SK-MEL-5 (cell line): ENCODE data around the gene SYNDIG1. TPM values are rescaled to one million over a fixed set of nuclear protein-coding genes. Genes with fewer than 3 reads are reported as not detected.

Experiments used
- DNase-seq: peaks from one replicate; pipeline ENCODE4 v3.0.0-alpha.2; 2016; ENCODE audit warnings: low read depth, low spot score
- in situ Hi-C: cut with HindIII; loops from 2 replicates; pipeline ENCODE4 v1.10.0; 2016; ENCODE audit warnings: low sequenced_read_pairs, high pct_unique_total_duplicates, low pct_unique_long_range_greater_than_20kb
- total RNA-seq: library from RNA; depleted of rRNA; stranded (reverse); fragments of >200 nt; shearing (Covaris generic); gene quantifications from 2 replicates; pipeline ENCODE4 v1.2.3, GENCODE V29; 2014

SYNDIG1 gene
- total RNA-seq, 1 experiment from 2014 or later = not detected

GRCh38 chr20:24443436-24443835, 26.0 kb upstream of the SYNDIG1 start:
- in situ Hi-C loops = no loop called here
- no peak for DNase-seq

GRCh38 chr20:24444526-24445190, 24.8 kb upstream of the SYNDIG1 start:
- in situ Hi-C loops = no loop called here
- no peak for DNase-seq

- in situ Hi-C loops = no loop called here
- DNase-seq = no peak
These were observed 23.8 kb upstream of the SYNDIG1 start for GRCh38 chr20:24445510-24446170.

GRCh38 chr20:24446811-24447210, 22.6 kb upstream of the SYNDIG1 start:
- no peak for DNase-seq
- in situ Hi-C loops = no loop called here

- in situ Hi-C loops = no loop called here
- DNase-seq = no peak
These were observed 21.3 kb upstream of the SYNDIG1 start for GRCh38 chr20:24448170-24448569.

GRCh38 chr20:24449026-24449720, 20.3 kb upstream of the SYNDIG1 start:
- DNase-seq = no peak
- in situ Hi-C loops = no loop called here

GRCh38 chr20:24450177-24450576, 19.3 kb upstream of the SYNDIG1 start:
- in situ Hi-C loops = no loop called here
- no peak for DNase-seq

- in situ Hi-C loops = no loop called here
- DNase-seq = no peak
These were observed 18.6 kb upstream of the SYNDIG1 start for GRCh38 chr20:24450624-24451376.

- in situ Hi-C loops = no loop called here
- DNase-seq = no peak
These were observed 18.0 kb upstream of the SYNDIG1 start for GRCh38 chr20:24451428-24451827.

- DNase-seq = no peak
- in situ Hi-C loops = no loop called here
These were observed 17.4 kb upstream of the SYNDIG1 start for GRCh38 chr20:24452016-24452415.

GRCh38 chr20:24452498-24453127, 16.8 kb upstream of the SYNDIG1 start:
- in situ Hi-C loops = no loop called here
- no peak for DNase-seq

GRCh38 chr20:24453869-24454268, 15.6 kb upstream of the SYNDIG1 start:
- in situ Hi-C loops = no loop called here

GRCh38 chr20:24455081-24455480, 14.3 kb upstream of the SYNDIG1 start:
- no peak for DNase-seq
- in situ Hi-C loops = no loop called here

More at GRCh38 chr20:24453869-24454268, 15.6 kb upstream of the SYNDIG1 start:
- no peak for DNase-seq

GRCh38 chr20:24456398-24456781, 13.0 kb upstream of the SYNDIG1 start:
- DNase-seq = no peak
- in situ Hi-C loops = no loop called here

- in situ Hi-C loops = no loop called here
These were observed 11.0 kb upstream of the SYNDIG1 start for GRCh38 chr20:24458436-24458835.

GRCh38 chr20:24459733-24460132, 9.7 kb upstream of the SYNDIG1 start:
- DNase-seq = no peak
- in situ Hi-C loops = no loop called here

More at GRCh38 chr20:24458436-24458835, 11.0 kb upstream of the SYNDIG1 start:
- no peak for DNase-seq

- in situ Hi-C loops = no loop called here
- no peak for DNase-seq
These were observed 8.7 kb upstream of the SYNDIG1 start for GRCh38 chr20:24460712-24461111.

- in situ Hi-C loops = no loop called here
These were observed 7.6 kb upstream of the SYNDIG1 start for GRCh38 chr20:24461848-24462247.

More at GRCh38 chr20:24461848-24462247, 7.6 kb upstream of the SYNDIG1 start:
- no peak for DNase-seq
